PFSK-1 (cell line): ENCODE data around the gene CDCA8.

Experiments used
- POLR2AphosphoS5 ChIP-seq: IDR thresholded peaks from 2 replicates; pipeline ENCODE4 v1.6.1; 2012; ENCODE audit warnings: low read depth, mild to moderate bottlenecking, control low read depth, low read length, moderate library complexity
- TAF1 ChIP-seq: IDR thresholded peaks from 2 replicates; pipeline ENCODE4 v1.6.1; 2012; ENCODE audit warnings: low read length, control low read depth, borderline replicate concordance; ENCODE audit not compliant: insufficient read depth

DNA sequence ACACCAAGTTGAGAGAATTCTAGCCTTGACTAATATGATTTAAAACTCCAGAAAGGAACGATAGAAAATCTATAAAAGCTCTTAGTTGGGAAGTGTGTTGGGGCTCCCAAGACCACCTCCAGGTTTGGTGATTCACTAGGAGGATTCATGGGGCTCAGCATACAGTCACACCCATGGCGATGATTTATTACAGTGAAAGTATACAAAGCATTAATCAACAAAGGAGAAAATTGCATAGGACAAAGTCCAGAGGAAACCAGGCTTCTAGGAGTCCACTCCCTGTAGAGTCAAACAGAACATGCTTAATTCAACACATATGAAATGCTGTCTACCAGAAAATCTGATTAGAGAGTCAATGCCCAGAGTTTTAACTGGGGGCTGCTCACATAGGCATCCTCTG is 4.8 kb downstream of the CDCA8 start:
- TF ChIP-seq TAF1, result no peak
- no peak for TF ChIP-seq POLR2AphosphoS5
